GM23338 (cell line): Measurements from ENCODE around the gene SERP2.

Source experiments
- EZH2 ChIP-seq: fragments of 200-600 bp; sonication (generic); IDR thresholded peaks from one replicate; pipeline ENCODE4 v1.8.0; 2017; ENCODE audit warnings: antibody characterized with exemption, mild to moderate bottlenecking, low read depth; ENCODE audit not compliant: unreplicated experiment
- JUNB ChIP-seq: IDR thresholded peaks from one replicate; pipeline ENCODE4 v1.6.1; 2016; ENCODE audit warnings: antibody characterized with exemption; ENCODE audit not compliant: unreplicated experiment
- POLR2AphosphoS5 ChIP-seq: IDR thresholded peaks from 2 replicates; pipeline ENCODE4 v1.6.1; 2016; ENCODE audit warnings: antibody characterized with exemption, low read depth
- TF ChIP-seq, protein P1 (sequence below), 2 experiments: fragments of 200-600 bp in 1 of 2; sonication (generic) in 1 of 2; conservative IDR thresholded peaks; 2 replicates each; pipeline versions ENCODE4 v1.5.1 to v1.6.1; 2016 to 2017; ENCODE audit warnings: antibody characterized with exemption in 2 of 2, low read depth in 2 of 2, mild to moderate bottlenecking in 2 of 2, moderate library complexity in 1 of 2
- TF ChIP-seq, protein P2 (sequence below): IDR thresholded peaks from 2 replicates; pipeline ENCODE4 v1.6.1; 2016; ENCODE audit warnings: antibody characterized with exemption

DNA sequence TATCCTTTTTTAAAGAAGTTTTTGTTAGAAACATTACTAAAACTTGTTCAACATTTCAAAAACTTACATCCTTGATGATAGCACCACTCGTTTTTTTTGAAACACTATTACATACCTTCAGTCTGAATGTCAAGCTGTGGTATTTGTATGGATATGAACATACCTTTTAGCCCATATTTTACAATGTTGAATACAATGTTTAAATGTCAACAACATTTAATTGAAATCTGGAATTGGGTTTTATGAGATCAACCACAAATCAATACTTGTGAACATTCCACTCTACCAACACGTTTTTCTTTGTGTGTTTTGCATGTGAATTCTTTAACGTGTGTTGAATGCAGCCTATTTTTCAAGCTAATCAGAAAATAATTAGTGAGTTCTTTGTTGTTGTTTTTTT is 4.7 kb downstream of the SERP2 start:
- TF ChIP-seq, protein P1, sequence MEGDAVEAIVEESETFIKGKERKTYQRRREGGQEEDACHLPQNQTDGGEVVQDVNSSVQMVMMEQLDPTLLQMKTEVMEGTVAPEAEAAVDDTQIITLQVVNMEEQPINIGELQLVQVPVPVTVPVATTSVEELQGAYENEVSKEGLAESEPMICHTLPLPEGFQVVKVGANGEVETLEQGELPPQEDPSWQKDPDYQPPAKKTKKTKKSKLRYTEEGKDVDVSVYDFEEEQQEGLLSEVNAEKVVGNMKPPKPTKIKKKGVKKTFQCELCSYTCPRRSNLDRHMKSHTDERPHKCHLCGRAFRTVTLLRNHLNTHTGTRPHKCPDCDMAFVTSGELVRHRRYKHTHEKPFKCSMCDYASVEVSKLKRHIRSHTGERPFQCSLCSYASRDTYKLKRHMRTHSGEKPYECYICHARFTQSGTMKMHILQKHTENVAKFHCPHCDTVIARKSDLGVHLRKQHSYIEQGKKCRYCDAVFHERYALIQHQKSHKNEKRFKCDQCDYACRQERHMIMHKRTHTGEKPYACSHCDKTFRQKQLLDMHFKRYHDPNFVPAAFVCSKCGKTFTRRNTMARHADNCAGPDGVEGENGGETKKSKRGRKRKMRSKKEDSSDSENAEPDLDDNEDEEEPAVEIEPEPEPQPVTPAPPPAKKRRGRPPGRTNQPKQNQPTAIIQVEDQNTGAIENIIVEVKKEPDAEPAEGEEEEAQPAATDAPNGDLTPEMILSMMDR (conservative IDR thresholded peaks at IDR 0.05; ENCODE audit: low read depth in 2 of 2), result no peak
- TF ChIP-seq POLR2AphosphoS5 (no peak), EZH2 (no peak), JUNB (no peak)
- TF ChIP-seq, protein P2, sequence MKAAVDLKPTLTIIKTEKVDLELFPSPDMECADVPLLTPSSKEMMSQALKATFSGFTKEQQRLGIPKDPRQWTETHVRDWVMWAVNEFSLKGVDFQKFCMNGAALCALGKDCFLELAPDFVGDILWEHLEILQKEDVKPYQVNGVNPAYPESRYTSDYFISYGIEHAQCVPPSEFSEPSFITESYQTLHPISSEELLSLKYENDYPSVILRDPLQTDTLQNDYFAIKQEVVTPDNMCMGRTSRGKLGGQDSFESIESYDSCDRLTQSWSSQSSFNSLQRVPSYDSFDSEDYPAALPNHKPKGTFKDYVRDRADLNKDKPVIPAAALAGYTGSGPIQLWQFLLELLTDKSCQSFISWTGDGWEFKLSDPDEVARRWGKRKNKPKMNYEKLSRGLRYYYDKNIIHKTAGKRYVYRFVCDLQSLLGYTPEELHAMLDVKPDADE, result no peak
